IPS-NIHi11 (cell line): ENCODE results near the gene FAM216B.

ENCODE experiments used
- DNase-seq: peaks from one replicate; pipeline ENCODE4 v3.0.0; 2012; ENCODE audit warnings: mixed read lengths, low spot score

FAM216B gene

DNA sequence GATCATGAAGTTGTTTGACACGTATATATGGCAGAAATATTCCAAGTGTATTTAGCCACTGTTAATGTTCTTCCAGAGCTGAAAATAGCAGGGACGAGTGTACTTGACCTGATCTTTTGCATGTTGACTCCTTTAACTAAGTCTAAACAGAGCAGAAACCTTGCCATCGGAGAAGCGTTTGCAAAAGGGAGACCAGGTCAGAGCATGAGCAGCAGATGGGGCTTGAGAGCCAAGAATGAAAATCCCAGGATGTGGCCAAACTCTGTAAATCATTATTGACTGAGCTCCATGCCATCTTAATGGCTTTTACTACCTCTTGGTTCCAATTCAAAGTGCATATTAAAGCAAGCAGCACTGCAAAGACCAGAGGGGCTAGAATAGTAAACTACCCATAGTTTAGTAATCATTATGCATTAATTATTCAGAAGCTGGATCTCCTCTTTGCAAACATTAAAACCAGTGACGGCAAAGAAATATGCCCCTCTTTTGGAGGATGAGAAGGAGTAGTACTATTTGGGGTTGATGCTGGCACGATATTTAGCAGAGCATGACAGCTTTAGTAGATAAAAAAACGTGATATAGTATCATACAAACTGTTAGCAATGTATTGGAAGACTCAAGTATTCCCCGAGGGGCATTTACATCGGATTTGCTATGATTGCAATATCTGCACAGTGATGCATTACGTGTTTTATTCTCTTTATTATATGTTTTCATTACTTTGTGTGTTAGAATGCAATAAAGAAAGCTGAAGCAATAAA is 55.7 kb downstream of the FAM216B start:
- DNase-seq = no peak
